Endothelial cell of umbilical vein (primary cell): Measurements from ENCODE around the gene KDM4B. TPM values are rescaled to one million over a fixed set of nuclear protein-coding genes. Genes with fewer than 3 reads are reported as not detected.

Experiments
- BruUV-seq: library from RNA; stranded (reverse); fragments of 400-500 nt; replicated peaks from 2 replicates; lab custom pipeline; 2021; lab: Mats Ljungman, UMichigan
- CTCF ChIA-PET: fragments of 300-600, 350-600 bp; sonication (Branson Sonifier 250); formaldehyde crosslinking; loops from one replicate; lab custom pipeline; 2021; ENCODE audit warnings: antibody characterized with exemption, inconsistent platforms; lab: Charles Lee
- POLR2A ChIA-PET: fragments of 300-600, 350-600 bp; sonication (Branson Sonifier 250); formaldehyde crosslinking; loops from one replicate; lab custom pipeline; 2021; ENCODE audit warnings: antibody characterized with exemption, inconsistent platforms; lab: Charles Lee
- DNase-seq: peaks from one replicate; pipeline ENCODE4 v3.0.0-alpha.2; 2011; ENCODE audit warnings: low read depth, low spot score
- FAIRE-seq: peaks from 2 replicates; lab custom pipeline; 2011; peaks lifted over from hg19 to GRCh38; lab: Jason Lieb, UNC
- H2AFZ ChIP-seq: 2 replicates; pipeline ENCODE4 v1.6.0; 2012; ENCODE audit warnings: low read depth, low read length, control low read depth, inconsistent platforms
- H3K27ac ChIP-seq: 2 replicates; pipeline ENCODE4 v1.5.1; 2011; ENCODE audit warnings: low read depth, mild to moderate bottlenecking, control low read depth, low read length, moderate library complexity; ENCODE audit not compliant: insufficient read depth
- H3K27me3 ChIP-seq, 2 experiments: 2 replicates each; pipeline versions ENCODE4 v1.6.0 to v1.6.1; 2011; ENCODE audit warnings: low read length in 2 of 2, mixed read lengths in 1 of 2; ENCODE audit not compliant: control insufficient read depth in 2 of 2, insufficient read depth in 2 of 2
- H3K36me3 ChIP-seq, 2 experiments: 2 replicates in 1 of 2; 3 replicates in 1 of 2; pipeline ENCODE4 v1.5.1; 2011; ENCODE audit warnings: low read length in 2 of 2, mild to moderate bottlenecking in 1 of 2, moderate library complexity in 1 of 2; ENCODE audit not compliant: control insufficient read depth in 2 of 2, insufficient read depth in 2 of 2; ENCODE audit errors: extremely low read depth in 1 of 2
- H3K4me1 ChIP-seq: 3 replicates; pipeline ENCODE4 v1.5.1; 2011; ENCODE audit warnings: mild to moderate bottlenecking, low read length; ENCODE audit not compliant: control insufficient read depth, insufficient read depth; ENCODE audit errors: extremely low read depth
- H3K4me2 ChIP-seq: 2 replicates; pipeline ENCODE4 v1.6.1; 2011; ENCODE audit warnings: low read length, control low read depth, mixed read lengths; ENCODE audit not compliant: insufficient read depth
- H3K4me3 ChIP-seq, 3 experiments: fragments of 200-600 bp in 1 of 3; sonication (generic), shearing (Covaris generic) in 1 of 3; replicated peaks in 1 of 3; 2 replicates each; pipeline ENCODE4 v1.5.1; 2011 to 2016; ENCODE audit warnings: control low read depth in 3 of 3, low read length in 3 of 3, mild to moderate bottlenecking in 2 of 3, inconsistent platforms in 1 of 3, low read depth in 1 of 3, moderate library complexity in 1 of 3; ENCODE audit not compliant: insufficient read depth in 1 of 3
- H3K79me2 ChIP-seq: 2 replicates; pipeline ENCODE4 v1.6.0; 2012; ENCODE audit warnings: low read length, inconsistent platforms; ENCODE audit not compliant: control insufficient read depth, insufficient read depth
- H3K9ac ChIP-seq: replicated peaks from 2 replicates; pipeline ENCODE3; 2011; ENCODE audit warnings: low read length, control low read depth; ENCODE audit not compliant: insufficient read depth; ENCODE audit errors: extremely low read depth
- H3K9me1 ChIP-seq: replicated peaks from 3 replicates; pipeline ENCODE4 v1.6.0; 2011; ENCODE audit warnings: mild to moderate bottlenecking, low read length; ENCODE audit not compliant: control insufficient read depth, insufficient read depth; ENCODE audit errors: extremely low read depth
- H3K9me3 ChIP-seq: replicated peaks from 2 replicates; pipeline ENCODE4 v1.5.1; 2012; ENCODE audit warnings: low read length, inconsistent platforms; ENCODE audit not compliant: control insufficient read depth, insufficient read depth
- H4K20me1 ChIP-seq: replicated peaks from 2 replicates; pipeline ENCODE3; 2011; ENCODE audit warnings: mild to moderate bottlenecking, low read length; ENCODE audit not compliant: control insufficient read depth, insufficient read depth; ENCODE audit errors: extremely low read depth
- JUN ChIP-seq: IDR thresholded peaks from 2 replicates; pipeline ENCODE4 v1.6.1; 2011; ENCODE audit warnings: borderline replicate concordance, low read depth; ENCODE audit not compliant: insufficient read length, insufficient read depth
- MYC ChIP-seq: IDR thresholded peaks from one replicate; pipeline ENCODE4 v1.6.1; 2011; ENCODE audit warnings: mild to moderate bottlenecking, low read depth, low read length
- POLR2A ChIP-seq: IDR thresholded peaks from 2 replicates; pipeline ENCODE4 v1.6.1; 2012; ENCODE audit warnings: low read depth, mild to moderate bottlenecking, control low read depth, low read length
- dilution Hi-C: fragments of 300-500 bp; cut with MboI; formaldehyde crosslinking; loops from one replicate; pipeline ENCODE4 v1.15.0; 2019; ENCODE audit warnings: low sequenced_read_pairs; ENCODE audit not compliant: extremely low pct_ligation_motif_present
- intact Hi-C: fragments of 100-400 bp; cut with micrococcal nuclease; formaldehyde crosslinking; loops from one replicate; pipeline ENCODE4 v1.10.0; 2022
- polyA plus RNA-seq, 4 experiments: library from polyadenylated mRNA; depleted of rRNA in 3 of 4; stranded (reverse) in 3 of 4; unstranded in 1 of 4; fragments of >200 nt; gene quantifications; 2 replicates each; pipeline versions ENCODE4 v1.2.1 to v1.2.3, GENCODE V29; 2011 to 2012; ENCODE audit warnings: missing spikeins in 1 of 4
- total RNA-seq: library from RNA; stranded (reverse); gene quantifications from 2 replicates; pipeline ENCODE4 v1.2.3, GENCODE V29; 2021

Gene KDM4B
- total and polyA plus RNA-seq, 2 donors (not counting 3 experiments of a cell fraction or from before 2014, with no cell fraction given), result 12.4 to 37.2 TPM

DNA sequence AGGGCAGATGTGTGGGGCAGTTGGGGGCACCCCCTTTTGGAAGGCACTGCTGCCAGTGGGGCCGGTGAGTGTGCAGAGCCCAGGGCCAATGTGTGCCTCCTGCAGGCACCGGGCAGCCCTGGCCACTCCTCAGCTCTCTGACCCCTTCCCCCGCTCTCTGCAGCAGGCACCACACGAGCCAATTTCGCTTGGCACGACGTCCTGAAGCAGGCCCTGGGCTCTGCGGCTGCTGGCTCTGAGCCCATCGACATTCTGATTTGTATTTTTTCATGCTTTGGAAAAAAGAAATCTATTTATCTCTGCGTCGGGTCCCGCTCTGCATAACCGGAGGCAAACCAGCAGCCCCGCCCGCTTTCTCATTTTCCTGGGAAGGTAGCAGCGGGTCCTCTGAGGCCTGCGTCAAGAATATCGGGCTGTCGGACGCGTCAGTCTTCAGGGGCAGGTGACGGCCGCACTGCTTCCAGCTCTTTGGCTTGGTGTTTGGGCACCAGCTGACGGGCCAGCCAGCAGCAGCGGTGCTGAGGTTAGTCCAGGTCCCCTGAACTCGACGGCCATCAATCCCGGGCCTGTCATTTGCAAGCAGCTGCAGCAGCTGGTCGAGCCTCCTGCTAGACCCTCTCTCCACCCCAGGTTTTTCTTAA, 134.3 kb downstream of the KDM4B start:
- no peak overlapping the region for H3K4me3 ChIP-seq
- H3K9me1 ChIP-seq, result no peaks in the 10 kb centered on the region
- H2AFZ ChIP-seq, result no peak overlapping the region
- H3K4me1 ChIP-seq, result no peaks in the 10 kb centered on the region
- no peaks in the 10 kb centered on the region for H4K20me1 ChIP-seq
- FAIRE-seq, result no peak
- ChIA-PET CTCF (no interaction called here), POLR2A (no interaction called here)
- intact Hi-C loops, result no loop called here
- peak; percentile 46 for DNase-seq
- H3K27ac ChIP-seq, result no peak overlapping the region
- TF ChIP-seq JUN (no peak), MYC (no peak)
- H3K27me3 ChIP-seq, result no peaks in the 10 kb centered on the region
- no peak overlapping the region for H3K9ac ChIP-seq
- BruUV-seq, result no TSS peak
- peaks cover 0 to 4% of the 10 kb centered on the region in 2 experiments for H3K36me3 ChIP-seq
- dilution Hi-C loops, result no loop called here
- no peak overlapping the region for H3K4me2 ChIP-seq
- H3K9me3 ChIP-seq, result peaks cover 2% of the 10 kb centered on the region
- no peaks in the 10 kb centered on the region for H3K79me2 ChIP-seq

DNA sequence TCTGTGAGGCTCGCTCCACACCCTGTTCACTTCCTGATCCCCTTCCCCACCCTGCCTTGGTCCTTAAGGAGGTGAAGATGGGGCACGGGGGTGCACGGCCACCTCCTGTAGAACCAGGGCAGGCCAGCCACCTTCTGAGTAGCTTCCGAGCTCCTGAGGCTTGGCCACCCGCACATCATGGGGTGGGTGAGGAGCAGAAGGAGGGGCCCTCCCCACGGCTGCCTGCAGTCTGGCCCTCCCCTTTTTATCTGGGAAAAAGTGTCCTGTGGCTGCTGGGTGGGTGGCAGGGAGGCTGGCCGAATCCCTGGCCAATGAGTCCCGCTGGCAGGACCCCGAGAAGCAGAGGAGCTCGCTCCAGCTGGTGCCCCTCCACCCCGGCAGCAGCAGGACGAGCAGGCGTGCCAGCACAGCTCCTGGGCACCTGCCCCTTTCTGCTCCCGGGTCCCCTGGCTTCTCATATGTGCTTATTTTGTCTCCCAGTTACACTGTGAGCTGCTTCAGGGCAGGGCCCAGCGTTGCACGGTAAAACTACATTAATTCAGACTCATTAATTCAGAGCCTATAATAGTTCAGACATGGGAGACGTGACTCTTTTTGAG, 135.0 kb downstream of the KDM4B start:
- ChIA-PET CTCF (no interaction called here), POLR2A (no interaction called here)
- H3K27me3 ChIP-seq, result no peaks in the 10 kb centered on the region
- H3K4me2 ChIP-seq, result no peak overlapping the region
- H3K36me3 ChIP-seq, result peaks cover 0 to 4% of the 10 kb centered on the region in 2 experiments
- H3K9me1 ChIP-seq, result no peaks in the 10 kb centered on the region
- no peak overlapping the region for H3K27ac ChIP-seq
- no peak for TF ChIP-seq POLR2A
- no peak for TF ChIP-seq MYC
- H3K4me1 ChIP-seq, result no peaks in the 10 kb centered on the region
- FAIRE-seq (no peak), DNase-seq (no peak)
- intact Hi-C loops, result no loop called here
- H3K79me2 ChIP-seq, result no peaks in the 10 kb centered on the region
- BruUV-seq, result no TSS peak
- H4K20me1 ChIP-seq, result no peaks in the 10 kb centered on the region
- H3K9ac ChIP-seq, result no peak overlapping the region
- H2AFZ ChIP-seq, result no peak overlapping the region
- peaks cover 2% of the 10 kb centered on the region for H3K9me3 ChIP-seq
- H3K4me3 ChIP-seq, result no peak overlapping the region
- dilution Hi-C loops, result no loop called here
